ENCODE measurements around the gene ZBTB2.

ZBTB2 gene, protein sequence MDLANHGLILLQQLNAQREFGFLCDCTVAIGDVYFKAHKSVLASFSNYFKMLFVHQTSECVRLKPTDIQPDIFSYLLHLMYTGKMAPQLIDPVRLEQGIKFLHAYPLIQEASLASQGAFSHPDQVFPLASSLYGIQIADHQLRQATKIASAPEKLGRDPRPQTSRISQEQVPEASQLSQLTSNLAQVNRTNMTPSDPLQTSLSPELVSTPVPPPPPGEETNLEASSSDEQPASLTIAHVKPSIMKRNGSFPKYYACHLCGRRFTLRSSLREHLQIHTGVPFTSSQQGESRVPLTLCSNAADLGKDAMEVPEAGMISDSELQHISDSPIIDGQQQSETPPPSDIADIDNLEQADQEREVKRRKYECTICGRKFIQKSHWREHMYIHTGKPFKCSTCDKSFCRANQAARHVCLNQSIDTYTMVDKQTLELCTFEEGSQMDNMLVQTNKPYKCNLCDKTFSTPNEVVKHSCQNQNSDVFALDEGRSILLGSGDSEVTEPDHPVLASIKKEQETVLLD

DNA sequence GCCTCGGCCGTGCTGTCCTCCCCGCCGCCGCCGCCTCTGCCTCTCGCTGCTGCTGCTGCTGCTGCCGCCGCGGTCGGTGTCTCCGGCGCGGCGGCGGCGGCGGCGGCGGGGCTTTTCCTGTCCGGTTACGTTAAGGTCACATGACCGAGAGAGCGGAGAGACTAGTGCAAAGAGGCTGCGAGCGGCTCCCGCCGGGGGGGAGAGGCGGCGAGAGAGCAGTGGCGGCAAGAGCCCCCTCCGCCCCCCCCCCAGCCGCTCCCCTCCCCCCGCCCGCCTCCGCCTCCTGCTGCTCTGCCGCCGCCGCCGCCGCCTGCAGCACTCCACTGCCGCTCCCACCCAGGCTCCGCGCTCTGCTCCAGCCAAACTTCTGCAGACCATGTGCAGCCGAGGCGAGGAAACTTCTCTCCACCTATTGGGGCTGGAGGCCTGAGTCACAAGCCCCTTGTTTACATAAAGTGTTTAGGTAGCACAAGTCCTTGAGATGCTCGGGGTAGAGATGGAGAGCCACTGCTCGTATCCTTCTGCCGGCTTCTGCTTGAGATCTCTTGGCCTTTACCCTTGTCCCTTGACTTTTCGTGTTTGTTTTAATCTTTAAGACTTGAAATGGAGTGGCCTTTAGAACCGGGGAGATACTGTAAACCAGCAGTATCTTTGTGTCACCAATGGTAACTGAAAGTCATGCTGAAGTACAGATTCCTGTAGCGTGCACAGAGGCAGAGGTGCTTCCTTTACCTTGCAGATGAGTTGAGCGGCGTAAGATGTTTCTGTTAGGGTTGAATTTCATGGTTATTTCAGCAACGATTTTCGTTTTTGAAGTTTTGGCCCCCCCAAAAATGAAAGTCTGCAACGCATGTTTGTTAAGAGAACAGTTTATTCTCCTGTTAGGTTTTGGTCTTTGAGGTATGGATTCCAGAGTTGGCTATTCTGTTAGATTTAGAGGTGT is at the start of gene ZBTB2:
Gene ZBTB2 (minus strand): TSS at position 89 of the 943 bp plus-strand sequence. CDS start 17,922 bp downstream, outside the sequence.
- DNase-seq, result peak in 50 of 56 donors; percentile 6 to 82 (median 57)

DNA sequence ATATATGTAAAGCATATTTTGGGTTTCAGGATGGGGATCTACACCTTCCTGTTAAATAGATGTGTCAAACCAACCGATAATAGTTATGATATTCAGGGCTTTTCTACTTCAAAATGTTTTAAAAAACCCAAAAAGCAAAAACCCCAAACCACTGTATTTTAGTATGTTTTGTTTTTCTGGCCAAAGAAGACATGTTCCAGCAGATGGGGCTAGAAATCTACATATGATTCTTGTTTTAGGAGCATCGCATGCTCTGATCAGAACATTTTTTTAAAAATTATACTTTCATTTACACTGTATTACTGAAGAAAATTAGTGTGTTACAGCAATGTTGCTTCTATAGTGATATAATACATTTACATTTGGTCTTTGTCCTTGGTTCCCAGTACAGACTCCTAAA is 49.6 kb upstream of the ZBTB2 start:
- peak in 1 of 56 donors; percentile 22 for DNase-seq

DNA sequence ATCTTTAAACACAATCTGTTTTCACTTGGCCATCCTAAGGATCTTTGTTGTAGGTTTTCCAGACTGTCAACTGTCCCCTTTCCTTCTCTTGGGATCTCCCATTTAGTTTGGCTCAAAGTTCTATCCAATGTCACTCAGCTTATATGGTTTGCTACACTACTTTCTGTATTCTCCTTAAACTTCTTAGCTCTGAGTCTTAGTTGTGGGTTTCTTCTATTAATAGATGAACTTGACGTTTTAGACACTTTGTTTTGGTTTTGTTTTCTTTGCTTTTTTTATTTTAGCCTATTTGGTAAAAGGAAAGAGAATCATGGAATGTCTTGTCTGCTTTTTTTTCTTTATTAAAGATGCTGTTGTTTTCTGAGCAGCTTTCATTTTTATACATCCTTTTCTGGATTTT is 49.1 kb upstream of the ZBTB2 start:
- no peak for DNase-seq

DNA sequence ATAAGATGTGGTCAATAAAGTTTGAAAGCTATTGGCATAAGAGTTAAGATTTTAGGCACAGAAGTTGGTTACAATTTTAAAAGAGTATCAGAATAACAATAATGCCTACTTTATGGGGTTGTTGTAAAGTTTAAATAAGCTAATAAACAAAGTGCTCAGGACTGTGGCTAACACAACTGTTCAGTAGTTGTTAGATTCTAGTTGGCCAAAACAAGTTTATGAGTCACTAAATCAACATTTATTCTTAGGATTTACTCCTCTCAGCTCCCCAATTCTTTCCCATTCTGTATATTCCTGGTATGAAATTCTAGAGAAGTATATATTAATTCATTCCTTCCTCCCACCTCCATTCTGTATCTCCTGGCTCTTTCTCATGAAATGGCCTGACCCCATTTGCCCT is 46.0 kb upstream of the ZBTB2 start:
- DNase-seq, result no peak

DNA sequence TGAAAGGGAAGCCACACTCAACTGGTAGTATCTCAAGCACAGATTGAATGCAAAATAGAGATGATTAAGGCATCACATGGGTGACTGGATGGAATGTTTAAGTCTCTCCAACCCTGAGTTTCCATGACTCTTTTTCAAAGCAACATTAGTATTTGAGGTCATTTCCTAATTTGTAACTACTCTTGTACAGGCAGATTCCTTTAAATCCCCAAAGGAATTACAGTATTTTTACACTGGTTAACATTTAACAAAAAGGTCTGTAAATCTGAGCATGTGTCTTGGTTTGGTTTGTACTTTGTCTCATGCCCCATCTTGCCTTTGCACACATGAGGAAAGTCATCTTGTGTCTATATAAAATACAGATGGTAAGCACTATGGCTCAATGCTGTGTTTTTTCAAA is 45.4 kb upstream of the ZBTB2 start:
- no peak for DNase-seq

DNA sequence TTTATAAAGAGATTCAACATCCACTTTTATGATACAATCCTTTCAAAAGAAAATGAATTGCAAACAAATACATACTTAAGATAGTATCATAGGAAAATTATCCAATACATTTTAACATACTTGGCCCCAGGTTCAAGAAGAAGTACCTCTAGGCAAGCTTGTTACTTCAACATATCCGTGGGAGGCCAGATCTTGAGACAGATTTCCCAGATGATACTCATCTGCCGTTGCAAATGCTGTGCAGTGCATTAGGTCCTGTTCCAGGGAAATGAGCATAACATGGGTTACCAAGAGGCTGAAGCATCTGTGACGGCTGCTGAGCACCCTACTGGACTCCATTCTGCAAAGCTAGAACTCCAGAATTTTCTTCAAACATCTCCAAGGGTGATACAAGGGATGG is 44.9 kb upstream of the ZBTB2 start:
- no peak for DNase-seq

DNA sequence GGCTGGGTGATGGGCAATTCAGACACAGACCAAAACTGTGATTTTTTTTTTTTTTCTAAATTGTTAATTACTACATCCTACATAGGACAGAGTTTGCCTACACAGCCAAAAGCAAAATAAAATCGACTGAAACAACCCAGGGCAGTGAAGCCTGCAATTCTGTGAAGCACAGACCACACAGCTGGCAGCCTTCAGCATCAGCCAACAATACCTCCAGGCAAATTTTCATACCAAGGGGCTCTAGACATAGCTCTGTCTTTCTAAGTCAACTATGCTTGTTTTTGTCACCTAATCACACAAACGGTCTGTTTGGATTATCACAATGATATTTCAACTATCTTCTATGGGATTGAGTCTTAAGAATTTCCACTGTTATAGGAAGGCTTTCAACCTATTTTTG is 43.0 kb upstream of the ZBTB2 start:
- DNase-seq, result no peak

DNA sequence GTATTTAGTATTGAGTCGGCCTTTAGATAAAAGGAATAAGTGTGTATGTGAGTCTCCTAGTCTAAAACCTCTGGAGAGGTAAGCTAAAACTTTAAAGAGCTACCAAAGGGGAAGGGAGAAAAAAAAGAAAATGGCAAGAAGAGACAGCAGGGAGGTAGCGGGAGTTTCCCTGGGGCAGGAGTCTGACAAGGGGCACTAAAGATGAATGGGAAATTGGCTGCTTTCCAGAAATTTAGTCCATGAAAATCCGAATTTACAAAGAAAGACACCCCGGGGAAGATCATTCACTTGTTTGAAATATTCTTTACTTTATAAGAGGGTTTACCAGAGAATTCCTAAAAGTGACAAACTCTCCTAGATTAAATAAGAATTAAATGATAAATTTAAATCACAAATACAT is 41.3 kb upstream of the ZBTB2 start:
- DNase-seq, result no peak

DNA sequence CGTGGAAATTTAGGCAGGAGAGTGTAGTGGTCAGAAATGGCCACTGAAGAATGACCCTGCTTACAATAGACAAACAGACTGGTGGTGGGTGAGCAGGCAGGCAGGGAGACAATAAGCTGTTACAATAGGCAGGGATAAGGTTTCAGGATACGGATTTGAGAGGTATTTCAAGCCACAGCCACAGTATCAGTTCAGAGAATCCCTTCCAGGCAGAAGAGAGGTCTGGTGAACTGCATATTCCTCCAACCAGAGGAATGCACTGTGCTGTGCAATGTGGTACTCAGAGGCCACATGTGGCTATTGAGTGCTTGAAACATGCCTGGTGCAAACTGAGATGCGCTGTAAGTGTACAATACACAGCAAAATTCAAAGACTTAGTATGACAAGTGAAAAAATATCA is 40.0 kb upstream of the ZBTB2 start:
- DNase-seq, result no peak

DNA sequence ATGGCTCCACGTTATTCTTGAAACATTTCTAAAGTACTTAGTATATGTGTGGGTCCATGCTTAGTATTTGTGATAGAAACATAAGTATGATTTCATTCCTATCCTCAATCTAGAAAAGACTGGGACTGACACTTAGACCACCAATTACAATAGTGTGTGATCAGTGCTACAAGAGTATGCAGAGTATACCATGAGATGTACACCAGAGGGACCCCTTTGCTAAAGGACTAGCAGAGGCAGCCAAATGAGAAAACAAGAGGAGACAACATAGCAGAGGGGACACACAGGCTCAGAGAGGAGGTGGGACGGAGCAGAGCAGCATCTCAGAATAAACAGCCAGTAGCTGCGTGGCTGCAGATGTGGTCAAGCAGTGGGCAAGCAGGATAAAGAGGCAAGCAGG is 39.5 kb upstream of the ZBTB2 start:
- DNase-seq, result no peak

DNA sequence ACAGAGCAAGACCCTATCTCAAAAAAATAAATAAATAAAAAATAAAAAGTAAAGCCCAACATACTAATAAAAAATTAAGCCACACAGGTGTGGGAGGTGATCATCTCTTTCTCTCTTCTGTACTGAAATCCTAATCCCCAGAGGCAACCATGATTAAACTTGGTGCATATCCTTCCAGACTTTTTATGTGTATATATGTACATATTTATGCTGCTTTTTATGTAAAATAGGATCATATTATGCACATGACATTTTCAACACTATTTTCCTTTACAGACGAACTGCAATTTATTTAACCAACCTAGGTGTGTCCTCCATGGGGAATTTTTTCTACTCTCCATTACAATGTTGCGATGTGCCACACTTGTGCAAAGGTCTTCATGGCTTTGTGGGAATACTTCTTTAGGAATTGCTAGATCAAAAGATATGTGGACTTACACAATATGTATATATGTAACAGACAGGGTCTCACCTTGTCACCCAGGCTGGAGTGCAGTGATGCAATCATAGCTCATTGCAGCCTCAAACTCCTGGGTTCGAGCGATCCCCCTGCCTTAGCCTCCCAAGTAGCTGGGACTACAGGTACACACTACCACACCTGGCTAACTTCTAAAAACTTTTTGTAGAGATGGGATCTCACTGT is 36.9 kb upstream of the ZBTB2 start:
- no peak for DNase-seq

DNA sequence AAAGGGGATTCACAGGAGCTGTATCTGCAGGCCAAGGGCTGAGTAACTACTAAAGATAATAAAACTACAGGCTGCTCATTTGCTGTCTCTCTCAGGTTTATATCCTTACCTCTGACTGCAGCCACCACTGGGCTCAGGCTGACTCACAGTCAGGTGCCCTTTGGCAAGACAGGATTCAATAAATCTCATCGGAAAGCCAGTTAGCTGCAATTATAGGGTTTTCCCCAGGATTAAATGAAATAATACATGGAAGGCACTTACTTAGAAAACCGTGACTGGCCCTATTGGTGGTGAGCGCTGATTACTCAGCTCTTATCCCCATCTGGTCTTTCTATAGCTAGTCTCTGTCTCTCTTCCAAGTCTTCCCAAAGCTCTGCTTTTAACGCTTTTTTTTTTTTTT is 34.2 kb upstream of the ZBTB2 start:
- no peak for DNase-seq

DNA sequence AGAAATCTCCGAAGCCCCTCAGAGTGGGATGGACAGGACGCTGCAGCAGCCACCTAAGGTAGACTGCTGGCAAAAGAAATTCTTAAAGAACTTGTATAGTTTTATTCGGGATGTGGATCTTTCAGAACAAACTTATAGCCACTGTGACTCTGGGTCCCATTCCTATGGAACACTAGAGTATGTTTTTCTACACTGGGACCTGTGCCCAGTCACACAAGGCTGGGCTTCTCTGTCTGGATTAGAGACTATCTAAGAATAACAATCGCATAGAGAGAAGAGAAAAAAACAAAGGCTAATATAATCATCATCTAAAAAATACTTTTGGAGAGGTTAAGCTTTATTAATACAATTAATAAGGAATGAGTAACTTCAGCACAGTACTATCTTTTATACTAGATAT is 31.6 kb upstream of the ZBTB2 start:
- peak in 1 of 56 donors; percentile 4 for DNase-seq

DNA sequence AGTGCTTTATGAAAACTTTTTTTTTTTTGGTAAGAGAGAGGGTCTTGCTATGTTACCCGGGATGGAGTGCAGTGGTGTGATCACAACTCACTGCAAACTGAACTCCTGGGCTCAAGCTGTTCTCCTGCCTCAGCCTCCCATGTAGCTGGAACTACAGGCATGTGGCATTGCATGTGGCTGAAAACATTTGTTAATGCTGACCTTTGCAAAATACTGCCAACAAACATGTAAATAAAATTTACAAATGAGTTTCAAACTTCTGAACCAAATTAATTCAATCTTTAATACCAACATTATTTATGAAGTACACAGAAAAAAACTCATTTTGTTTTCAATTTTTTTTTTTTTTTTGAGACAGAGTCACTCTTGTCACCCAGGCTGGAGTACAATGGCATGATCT is 26.1 kb upstream of the ZBTB2 start:
- DNase-seq, result no peak

DNA sequence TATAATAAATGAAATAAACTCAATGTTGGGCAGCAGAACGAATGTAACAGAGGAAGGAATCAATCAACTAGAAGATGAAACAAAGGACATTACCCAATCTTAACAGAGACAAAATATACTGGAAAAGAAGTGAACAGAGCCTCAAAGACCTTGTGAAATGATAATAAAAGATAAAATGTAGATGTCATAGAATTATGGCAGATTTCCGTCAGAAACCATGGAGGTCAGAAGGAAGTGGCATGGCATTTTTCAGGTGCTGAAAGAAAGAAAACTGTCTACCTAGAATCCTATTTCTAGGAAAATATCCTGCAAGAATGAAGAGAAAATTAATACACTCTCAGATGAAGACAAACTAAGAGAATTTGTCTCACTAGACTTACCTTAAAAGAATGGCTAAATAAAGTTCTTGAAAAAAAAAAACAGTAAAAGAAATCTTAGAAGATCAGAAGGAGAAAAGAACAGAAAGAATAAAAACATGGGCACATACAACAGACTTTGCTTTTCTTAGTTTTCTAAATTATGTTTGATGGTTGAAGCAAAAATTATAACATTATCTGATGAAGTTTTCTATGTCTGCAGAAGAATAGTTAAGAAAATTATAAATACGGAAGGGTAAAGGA is 23.4 kb upstream of the ZBTB2 start:
- DNase-seq, result no peak

DNA sequence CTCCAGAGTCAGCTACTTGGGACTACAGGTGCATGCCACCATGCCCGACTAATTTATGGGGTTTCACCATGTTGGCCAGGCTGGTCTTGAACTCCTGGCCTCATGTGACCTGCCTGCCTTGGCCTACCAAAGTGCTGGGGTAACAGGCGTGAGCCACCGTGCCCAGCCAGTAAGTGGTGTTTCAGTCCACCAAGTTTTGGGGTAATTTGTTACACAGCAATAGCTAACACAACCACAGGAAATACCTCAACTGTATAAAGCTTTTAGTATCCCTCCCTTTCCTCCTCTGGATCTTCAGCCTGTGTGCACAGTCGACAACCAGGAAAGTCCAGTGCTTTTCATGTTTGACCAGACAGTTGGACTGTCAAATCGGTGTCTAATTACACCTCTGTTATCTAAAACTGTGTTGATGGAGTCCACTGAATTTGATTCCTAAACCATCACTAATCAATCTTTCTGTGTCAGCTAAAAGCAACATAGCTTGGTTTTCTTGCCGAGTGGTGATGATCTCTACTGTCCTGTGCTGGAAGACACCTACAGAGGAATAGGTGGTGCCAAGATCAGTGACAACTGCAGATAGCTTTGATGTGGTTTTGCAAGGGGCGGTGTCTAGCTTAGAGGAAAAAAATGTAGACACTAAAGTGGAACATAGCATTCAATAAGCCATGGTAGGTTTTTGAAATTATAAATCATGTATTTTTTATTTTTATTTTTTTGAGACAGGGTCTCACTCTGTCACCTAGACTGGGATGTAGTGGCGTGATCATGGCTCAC is 22.2 kb upstream of the ZBTB2 start:
- no peak for DNase-seq

DNA sequence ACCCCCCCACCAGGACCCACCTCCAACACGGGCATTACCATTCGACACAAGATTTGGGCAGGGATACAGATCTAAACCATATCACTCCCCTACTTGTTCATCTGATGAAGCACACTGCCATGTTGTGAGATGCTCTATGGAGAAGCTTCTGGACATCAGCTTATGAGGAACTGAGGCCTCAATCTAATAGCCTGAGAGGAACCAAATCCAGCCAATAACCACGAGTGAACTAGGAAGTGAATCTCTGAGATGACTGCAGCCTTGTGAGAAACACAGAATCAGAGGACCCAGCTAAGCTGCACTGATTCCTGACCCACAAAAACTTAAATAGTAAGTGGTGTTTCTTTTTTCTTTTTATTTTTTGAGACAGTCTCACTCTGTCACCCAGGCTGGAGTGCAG is 21.6 kb upstream of the ZBTB2 start:
- no peak for DNase-seq

DNA sequence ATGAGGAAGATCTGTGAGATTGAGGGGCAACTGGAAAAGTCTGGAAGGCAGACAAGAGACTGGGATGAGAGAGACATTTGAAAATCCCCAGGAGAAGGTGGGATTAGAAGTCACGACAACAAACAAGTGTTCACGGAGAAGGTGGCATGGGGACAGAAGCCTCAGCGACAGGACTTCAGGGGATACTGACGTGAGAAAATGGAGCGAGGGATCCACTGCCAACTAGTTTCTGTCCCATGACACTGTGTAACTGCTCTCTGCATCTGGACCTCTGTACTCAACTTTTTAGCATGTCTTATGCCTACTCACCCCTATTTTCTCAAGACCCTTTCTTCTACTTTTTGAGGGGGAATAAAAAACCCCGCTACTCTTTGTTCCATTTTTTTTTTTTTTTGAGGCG is 18.3 kb upstream of the ZBTB2 start:
- no peak for DNase-seq

DNA sequence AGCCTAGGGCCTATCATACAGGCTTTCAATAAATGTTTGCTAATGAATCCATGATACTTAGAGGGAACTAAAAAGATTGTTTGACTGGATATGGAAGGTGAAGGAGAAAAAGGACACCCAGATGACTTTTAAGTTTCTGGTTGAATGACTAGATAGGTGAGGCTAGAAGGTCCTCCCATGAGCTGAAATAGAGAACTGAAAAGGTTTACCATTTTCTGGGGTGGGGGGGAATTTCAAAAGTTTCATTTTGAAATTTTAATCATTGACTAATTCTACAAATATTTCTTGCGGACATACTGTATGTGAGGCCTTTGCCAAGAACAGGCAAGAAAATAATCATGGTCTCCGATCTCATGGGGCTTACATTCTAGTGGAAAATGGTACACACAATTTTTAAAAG is 17.9 kb upstream of the ZBTB2 start:
- DNase-seq, result no peak

DNA sequence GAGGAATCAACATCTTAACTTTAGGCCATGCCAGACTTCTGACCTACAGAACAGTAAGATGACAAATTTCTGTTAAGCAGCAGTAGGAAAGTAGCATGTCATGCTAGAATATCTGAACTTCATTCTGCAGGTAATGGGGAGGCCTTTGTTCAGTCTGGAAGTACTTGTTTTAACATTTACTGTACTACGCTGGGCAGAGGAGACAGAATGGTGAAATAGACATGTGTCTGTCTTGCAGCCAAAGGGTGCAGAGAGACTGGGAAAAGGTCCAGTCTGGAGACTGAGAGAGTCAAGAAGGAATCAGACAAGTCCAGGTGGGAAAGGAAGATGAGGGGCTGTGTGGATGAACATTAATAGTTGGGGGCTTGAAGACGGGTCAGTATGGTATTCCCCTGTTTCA is 17.5 kb upstream of the ZBTB2 start:
- no peak for DNase-seq

DNA sequence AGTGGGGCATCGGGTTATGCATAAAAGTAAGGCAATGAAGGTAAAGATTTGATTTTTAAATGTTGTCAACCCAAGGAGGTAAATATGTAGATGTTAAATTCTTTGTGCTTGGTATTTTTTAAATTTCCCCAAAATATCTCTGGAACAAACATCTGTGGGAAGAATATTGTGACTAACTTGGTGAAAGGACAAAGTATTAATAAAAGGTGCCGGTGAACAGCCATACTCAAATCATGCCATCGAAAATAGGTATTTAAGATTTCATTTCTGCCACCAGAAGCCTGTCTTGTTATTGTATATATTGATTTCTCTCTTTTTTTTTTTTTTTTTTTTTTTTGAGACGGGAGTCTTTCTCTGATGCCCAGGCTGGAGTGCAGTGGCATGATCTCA is 12.6 kb upstream of the ZBTB2 start:
- no peak for DNase-seq
